Upper lobe of left lung (tissue), 4 donors: ENCODE data around the gene PADI1.

Source experiments
- CTCF ChIP-seq, 6 experiments: fragments of 450-650 bp in 4 of 6; fragments of 200-600 bp in 2 of 6; sonication (generic) in 2 of 6; IDR thresholded peaks; one replicate each; pipeline ENCODE4 v1.5.1; 2016 to 2019; ENCODE audit warnings: antibody characterized with exemption in 6 of 6
- POLR2A ChIP-seq, 4 donors: fragments of 450-650 bp; IDR thresholded peaks; one replicate each; pipeline ENCODE4 v1.5.1; 2016 to 2017; ENCODE audit warnings: antibody characterized with exemption in 4 of 4, mild to moderate bottlenecking in 2 of 4
- POLR2AphosphoS5 ChIP-seq, 2 donors: sonication (generic); formaldehyde crosslinking; IDR thresholded peaks; one replicate each; pipeline ENCODE4 v1.5.1; 2017; ENCODE audit warnings: antibody characterized with exemption in 2 of 2

GRCh38 chr1:17189632-17189990 is 15.3 kb upstream of the PADI1 start:
- no peak for TF ChIP-seq POLR2AphosphoS5 (IDR thresholded peaks at IDR 0.05)
- no peak for TF ChIP-seq CTCF (IDR thresholded peaks at IDR 0.05)
- no peak for TF ChIP-seq POLR2A (IDR thresholded peaks at IDR 0.05)
